SH-SY5Y (cell line): ENCODE data around the gene TPRN.

Experiments used
- GATA2 ChIP-seq: IDR thresholded peaks from 2 replicates; pipeline ENCODE4 v1.6.1; 2011; ENCODE audit warnings: mild to moderate bottlenecking, low read depth, low read length
- GATA3 ChIP-seq: IDR thresholded peaks from 2 replicates; pipeline ENCODE4 v1.6.1; 2011; ENCODE audit warnings: low read depth, mild to moderate bottlenecking, low read length, moderate library complexity

DNA sequence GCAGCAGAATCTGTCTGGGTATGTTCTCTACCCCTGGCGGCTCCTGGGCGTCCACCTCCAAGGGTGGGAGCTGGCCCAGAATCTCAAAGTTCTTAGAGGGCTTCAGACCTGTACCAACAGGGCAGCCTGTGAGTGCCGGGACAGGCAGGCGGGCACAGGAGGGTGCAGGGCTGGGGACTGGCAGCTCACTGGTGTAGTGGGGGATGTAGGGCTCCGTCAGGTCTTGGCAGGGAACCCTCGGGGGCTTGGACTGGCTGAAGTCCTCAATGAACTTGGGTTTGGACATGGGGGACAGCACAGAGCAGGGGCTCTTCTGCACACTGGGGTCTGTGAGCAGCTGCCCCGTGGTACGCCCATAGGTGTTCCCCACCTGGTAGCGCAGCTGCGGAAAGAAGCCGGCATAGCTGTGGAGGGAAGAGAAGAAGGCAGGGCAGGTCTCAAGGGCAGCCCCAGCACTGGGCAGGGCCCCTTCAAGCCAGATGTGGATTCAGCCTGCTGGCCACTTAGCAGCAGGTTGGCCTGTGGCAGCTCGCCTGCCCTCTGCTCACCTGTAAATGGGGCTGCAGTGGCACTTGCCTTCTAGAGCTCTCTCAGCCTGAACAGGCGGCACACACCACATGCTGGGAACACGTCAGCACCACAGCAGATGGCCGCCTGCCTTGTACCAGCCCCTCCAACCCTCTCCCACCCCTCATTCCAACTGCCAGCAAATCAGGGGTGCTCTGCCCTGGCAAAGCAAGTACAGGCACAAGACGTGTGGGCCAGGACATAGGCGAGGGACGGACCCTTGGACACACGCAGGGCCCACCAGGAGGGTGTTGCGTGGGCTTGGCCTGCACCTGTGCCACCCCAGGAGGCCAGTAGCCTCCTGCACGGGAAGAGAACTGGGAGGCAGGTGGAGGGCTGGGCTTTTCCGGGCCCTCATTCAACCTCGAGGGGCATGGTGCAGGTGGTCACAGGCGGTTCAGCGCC, 45.2 kb upstream of the TPRN start:
- TF ChIP-seq GATA2: no peak
- no peak for TF ChIP-seq GATA3
